MM.1S (cell line): ENCODE results near the gene PRKCH.

Source experiments
- EZH2 ChIP-seq: fragments of 300-600 bp; sonication (generic); optimal IDR thresholded peaks from 2 replicates; pipeline ENCODE3; 2017; ENCODE audit warnings: low read depth, mild to moderate bottlenecking, antibody characterized with exemption, low read length, mixed read lengths
- EZH2phosphoT487 ChIP-seq: fragments of 300-600 bp; sonication (generic); IDR thresholded peaks from 2 replicates; pipeline ENCODE4 v1.6.1; 2018; ENCODE audit warnings: antibody characterized with exemption, low read length
- TF ChIP-seq, protein P1 (sequence below): fragments of 300-600 bp; sonication (generic); IDR thresholded peaks from 2 replicates; pipeline ENCODE4 v1.5.1; 2016; ENCODE audit warnings: antibody characterized with exemption, low read length, mixed read lengths

DNA sequence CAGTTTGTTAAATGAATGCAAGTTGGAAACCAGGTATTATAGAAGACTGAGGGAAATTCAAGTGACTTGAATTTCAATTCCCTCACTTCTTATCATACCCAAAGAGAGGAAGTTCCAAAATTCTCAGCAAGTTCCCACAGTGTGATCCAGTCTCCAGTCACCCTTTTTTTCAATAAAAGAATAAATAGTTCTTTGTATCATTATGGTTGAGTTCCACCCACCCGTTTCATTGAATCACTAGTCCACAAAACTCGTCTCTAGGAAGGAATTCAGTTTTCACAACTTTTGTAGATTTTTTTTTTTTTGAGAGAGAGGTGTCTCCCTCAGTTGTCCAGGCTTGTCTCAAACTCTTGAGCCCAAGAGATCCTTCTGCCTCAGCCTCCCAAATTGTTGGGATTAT is 38.6 kb upstream of the PRKCH start:
- TF ChIP-seq, protein P1, sequence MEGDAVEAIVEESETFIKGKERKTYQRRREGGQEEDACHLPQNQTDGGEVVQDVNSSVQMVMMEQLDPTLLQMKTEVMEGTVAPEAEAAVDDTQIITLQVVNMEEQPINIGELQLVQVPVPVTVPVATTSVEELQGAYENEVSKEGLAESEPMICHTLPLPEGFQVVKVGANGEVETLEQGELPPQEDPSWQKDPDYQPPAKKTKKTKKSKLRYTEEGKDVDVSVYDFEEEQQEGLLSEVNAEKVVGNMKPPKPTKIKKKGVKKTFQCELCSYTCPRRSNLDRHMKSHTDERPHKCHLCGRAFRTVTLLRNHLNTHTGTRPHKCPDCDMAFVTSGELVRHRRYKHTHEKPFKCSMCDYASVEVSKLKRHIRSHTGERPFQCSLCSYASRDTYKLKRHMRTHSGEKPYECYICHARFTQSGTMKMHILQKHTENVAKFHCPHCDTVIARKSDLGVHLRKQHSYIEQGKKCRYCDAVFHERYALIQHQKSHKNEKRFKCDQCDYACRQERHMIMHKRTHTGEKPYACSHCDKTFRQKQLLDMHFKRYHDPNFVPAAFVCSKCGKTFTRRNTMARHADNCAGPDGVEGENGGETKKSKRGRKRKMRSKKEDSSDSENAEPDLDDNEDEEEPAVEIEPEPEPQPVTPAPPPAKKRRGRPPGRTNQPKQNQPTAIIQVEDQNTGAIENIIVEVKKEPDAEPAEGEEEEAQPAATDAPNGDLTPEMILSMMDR = no peak
- TF ChIP-seq EZH2 = no peak
- TF ChIP-seq EZH2phosphoT487 = no peak
